B cell (primary cell): ENCODE data around the gene OTOP2. TPM values are rescaled to one million over a fixed set of nuclear protein-coding genes. Genes with fewer than 3 reads are reported as not detected.

ENCODE experiments used
- ATAC-seq: fragments of 200-7000 bp; cut with Tn5 transposase; one replicate; pipeline ENCODE4 v1.10.0; 2021; ENCODE audit warnings: low read depth, mild to moderate bottlenecking, moderate number of reproducible peaks, moderate library complexity
- CTCF ChIA-PET: fragments of 350-600 bp; sonication (Branson Sonifier 250); formaldehyde crosslinking; loops from one replicate; lab custom pipeline; 2021; ENCODE audit warnings: antibody characterized with exemption, inconsistent platforms; lab: Charles Lee
- POLR2A ChIA-PET: fragments of 350-600 bp; sonication (Branson Sonifier 250); formaldehyde crosslinking; loops from one replicate; lab custom pipeline; 2021; ENCODE audit warnings: antibody characterized with exemption; lab: Charles Lee
- DNase-seq: peaks from one replicate; pipeline ENCODE4 v3.0.0; 2013
- H2AFZ ChIP-seq: 2 replicates; pipeline ENCODE4 v1.6.1; 2012; ENCODE audit warnings: mild to moderate bottlenecking, low read depth, low read length; ENCODE audit not compliant: insufficient read depth, poor library complexity, severe bottlenecking
- H3K27ac ChIP-seq, 2 donors: 1 replicate in 1 of 2; 2 replicates in 1 of 2; pipeline ENCODE4 v1.5.1; 2012 to 2013; ENCODE audit warnings: low read length in 2 of 2, mild to moderate bottlenecking in 2 of 2, moderate library complexity in 1 of 2
- H3K27me3 ChIP-seq, 4 experiments: fragments of 200-600 bp in 1 of 4; sonication (generic) in 1 of 4; replicated peaks in 1 of 4; 1 replicate in 2 of 4; 2 replicates in 2 of 4; pipeline versions ENCODE4 v1.6.1 to v1.7.0; 2013 to 2016; ENCODE audit warnings: low read length in 3 of 4, mild to moderate bottlenecking in 2 of 4, mixed read lengths in 1 of 4, moderate library complexity in 1 of 4; ENCODE audit not compliant: insufficient read depth in 4 of 4, control insufficient read depth in 3 of 4; ENCODE audit errors: control extremely low read depth in 1 of 4
- H3K36me3 ChIP-seq, 2 experiments: replicated peaks in 1 of 2; 1 replicate in 1 of 2; 2 replicates in 1 of 2; pipeline versions ENCODE4 v1.6.1 to v1.7.1; 2013; ENCODE audit warnings: low read length in 1 of 2; ENCODE audit not compliant: insufficient read depth in 2 of 2, control insufficient read depth in 1 of 2; ENCODE audit errors: control extremely low read depth in 1 of 2, extremely low read depth in 1 of 2
- H3K4me1 ChIP-seq, 2 donors: fragments of 200-600 bp in 1 of 2; sonication (generic) in 1 of 2; 1 replicate in 1 of 2; 2 replicates in 1 of 2; pipeline versions ENCODE4 v1.5.1 to v1.6.1; 2013 to 2017; ENCODE audit warnings: low read length in 2 of 2; ENCODE audit not compliant: control insufficient read depth in 2 of 2, insufficient read depth in 2 of 2
- H3K4me2 ChIP-seq: replicated peaks from 2 replicates; pipeline ENCODE3; 2012; ENCODE audit warnings: mild to moderate bottlenecking, low read depth, low read length; ENCODE audit not compliant: poor library complexity, severe bottlenecking
- H3K4me3 ChIP-seq, 5 experiments: fragments of 200-600 bp in 1 of 5; sonication (generic) in 1 of 5; 1 replicate in 3 of 5; 2 replicates in 2 of 5; pipeline versions ENCODE4 v1.5.1 to v1.7.0; 2011 to 2016; ENCODE audit warnings: low read length in 4 of 5, mild to moderate bottlenecking in 4 of 5, low read depth in 2 of 5, control low read depth in 1 of 5, moderate library complexity in 1 of 5; ENCODE audit not compliant: insufficient read depth in 1 of 5; ENCODE audit errors: control extremely low read depth in 1 of 5, extremely low read depth in 1 of 5
- H3K79me2 ChIP-seq: fragments of 200-600 bp; sonication (generic); one replicate; pipeline ENCODE4 v1.6.0; 2016; ENCODE audit warnings: low read length; ENCODE audit not compliant: control insufficient read depth, insufficient read depth
- H3K9ac ChIP-seq: fragments of 200-600 bp; sonication (generic); 2 replicates; pipeline ENCODE4 v1.6.1; 2017; ENCODE audit warnings: mild to moderate bottlenecking, low read length, moderate library complexity
- H3K9me3 ChIP-seq, 3 donors: one replicate each; pipeline versions ENCODE4 v1.6.1 to v1.7.1; 2013; ENCODE audit warnings: low read length in 2 of 3; ENCODE audit not compliant: control insufficient read depth in 2 of 3, insufficient read depth in 1 of 3; ENCODE audit errors: control extremely low read depth in 1 of 3
- H4K20me1 ChIP-seq: 2 replicates; pipeline ENCODE4 v1.6.0; 2012; ENCODE audit warnings: mild to moderate bottlenecking, low read length; ENCODE audit not compliant: insufficient read depth, control insufficient read depth, poor library complexity, severe bottlenecking
- H3K27ac Mint-ChIP-seq: one replicate; pipeline ENCODE4 v1.8.0; 2021; ENCODE audit warnings: mixed read lengths
- H3K27me3 Mint-ChIP-seq: one replicate; pipeline ENCODE4 v1.8.0; 2021; ENCODE audit warnings: mixed read lengths
- H3K4me1 Mint-ChIP-seq: one replicate; pipeline ENCODE4 v1.8.0; 2021; ENCODE audit warnings: mixed read lengths
- H3K4me3 Mint-ChIP-seq: one replicate; pipeline ENCODE4 v1.8.0; 2021; ENCODE audit warnings: mixed read lengths
- H3K9me3 Mint-ChIP-seq: one replicate; pipeline ENCODE4 v1.8.0; 2022; ENCODE audit warnings: mixed read lengths; ENCODE audit not compliant: insufficient read depth
- EZH2 ChIP-seq: IDR thresholded peaks from 2 replicates; pipeline ENCODE4 v1.6.1; 2012; ENCODE audit warnings: borderline replicate concordance, low read depth, mild to moderate bottlenecking, moderate library complexity, low read length; ENCODE audit not compliant: insufficient read depth, poor library complexity, severe bottlenecking
- WGBS: methylation state at CpG from one replicate; pipeline ENCODE4 v1.1.5; 2013; ENCODE audit warnings: missing lambda C conversion rate; ENCODE audit not compliant: insufficient coverage; 5-methylcytosine and 5-hydroxymethylcytosine counted together
- intact Hi-C: fragments of 100-400 bp; cut with micrococcal nuclease; formaldehyde crosslinking; loops from one replicate; pipeline ENCODE4 v1.10.0; 2022
- polyA plus RNA-seq: library from polyadenylated mRNA; depleted of rRNA; stranded (reverse); fragments of >200 nt; gene quantifications from 2 replicates; pipeline ENCODE4 v1.2.3, GENCODE V29; 2012
- total RNA-seq, 2 donors: library from RNA; stranded (reverse); fragments of 120-200 nt in 1 of 2; gene quantifications; 1 replicate in 1 of 2; 2 replicates in 1 of 2; pipeline versions ENCODE4 v1.2.3 to v1.2.4, GENCODE V29; 2013 to 2022
- TF ChIP-seq, protein P1 (sequence below): fragments of 200-600 bp; IDR thresholded peaks from one replicate; pipeline ENCODE4 v1.8.0; 2022; ENCODE audit warnings: antibody characterized with exemption, mild to moderate bottlenecking

Gene OTOP2
- total and polyA plus RNA-seq, 2 donors (not counting 1 experiment from before 2014, with no cell fraction given): not detected

DNA sequence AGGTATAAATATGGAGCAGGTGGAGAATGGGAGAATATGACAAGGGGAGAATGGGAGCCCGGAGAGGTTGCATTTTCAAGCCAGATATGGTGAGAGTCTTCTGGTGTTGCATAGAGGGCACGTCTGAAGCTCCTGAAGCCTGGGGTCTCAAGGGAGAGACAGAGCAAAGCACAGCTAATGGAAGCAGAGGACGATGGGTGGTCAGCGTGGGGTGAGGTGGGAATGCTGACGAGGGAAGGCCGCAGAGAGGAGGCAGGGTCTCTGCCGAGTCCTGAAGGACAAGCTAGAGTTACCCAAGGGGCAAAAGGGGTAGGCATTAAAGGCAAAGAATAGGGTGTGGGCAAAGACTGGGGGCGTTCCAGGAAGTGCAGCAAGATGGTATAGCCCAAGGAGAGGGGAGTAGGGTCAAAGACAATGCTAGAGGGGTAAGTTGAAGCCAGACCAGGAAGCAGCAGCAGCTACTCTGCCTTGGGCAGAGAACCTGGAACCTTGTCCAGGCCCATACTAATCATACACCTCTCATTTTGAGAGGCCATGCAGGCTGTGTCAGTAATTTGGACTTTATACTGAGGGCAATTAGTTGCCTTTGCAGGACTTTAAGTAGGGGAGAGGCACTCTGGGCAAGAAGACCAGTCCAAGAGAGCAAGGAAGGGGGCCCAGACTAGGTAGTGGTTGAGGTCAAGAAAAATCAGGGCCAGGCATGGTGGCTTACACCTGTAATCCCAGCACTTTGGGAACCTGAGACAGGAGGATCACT, 14.3 kb downstream of the OTOP2 start:
- ChIA-PET CTCF (interaction anchor here (1.6 kb wide), 1 partner anchor 24 kb away, joined by 4 read pairs; no protein-coding TSS in a partner anchor), POLR2A (no interaction called here)
- Histone ChIP-seq H3K9me3 (peaks cover 0 to 2% (median 0%) of the 10 kb centered on the region in 3 donors), H3K27me3 (peaks cover 0 to 60% (median 14%) of the 10 kb centered on the region in 4 experiments), H3K79me2 (no peaks in the 10 kb centered on the region), H3K27ac (no peak overlapping the region), H3K36me3 (no peaks in the 10 kb centered on the region), H3K4me2 (no peak overlapping the region), H3K4me1 (no peaks in the 10 kb centered on the region), H3K4me3 (no peak overlapping the region), H4K20me1 (no peaks in the 10 kb centered on the region), H3K9ac (no peak overlapping the region), H2AFZ (no peak overlapping the region)
- peaks cover 55% of the 10 kb centered on the region for H3K27me3 Mint-ChIP-seq
- no peak overlapping the region for H3K4me3 Mint-ChIP-seq
- ATAC-seq: no peak
- 92% methylated on average over 8 of the region's 8 CpGs for WGBS
- H3K9me3 Mint-ChIP-seq: no peaks in the 10 kb centered on the region
- no peak for DNase-seq
- intact Hi-C loops: no loop called here
- H3K4me1 Mint-ChIP-seq: no peaks in the 10 kb centered on the region
- no peak overlapping the region for H3K27ac Mint-ChIP-seq
- TF ChIP-seq, protein P1, sequence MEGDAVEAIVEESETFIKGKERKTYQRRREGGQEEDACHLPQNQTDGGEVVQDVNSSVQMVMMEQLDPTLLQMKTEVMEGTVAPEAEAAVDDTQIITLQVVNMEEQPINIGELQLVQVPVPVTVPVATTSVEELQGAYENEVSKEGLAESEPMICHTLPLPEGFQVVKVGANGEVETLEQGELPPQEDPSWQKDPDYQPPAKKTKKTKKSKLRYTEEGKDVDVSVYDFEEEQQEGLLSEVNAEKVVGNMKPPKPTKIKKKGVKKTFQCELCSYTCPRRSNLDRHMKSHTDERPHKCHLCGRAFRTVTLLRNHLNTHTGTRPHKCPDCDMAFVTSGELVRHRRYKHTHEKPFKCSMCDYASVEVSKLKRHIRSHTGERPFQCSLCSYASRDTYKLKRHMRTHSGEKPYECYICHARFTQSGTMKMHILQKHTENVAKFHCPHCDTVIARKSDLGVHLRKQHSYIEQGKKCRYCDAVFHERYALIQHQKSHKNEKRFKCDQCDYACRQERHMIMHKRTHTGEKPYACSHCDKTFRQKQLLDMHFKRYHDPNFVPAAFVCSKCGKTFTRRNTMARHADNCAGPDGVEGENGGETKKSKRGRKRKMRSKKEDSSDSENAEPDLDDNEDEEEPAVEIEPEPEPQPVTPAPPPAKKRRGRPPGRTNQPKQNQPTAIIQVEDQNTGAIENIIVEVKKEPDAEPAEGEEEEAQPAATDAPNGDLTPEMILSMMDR: no peak
- no peak for TF ChIP-seq EZH2

DNA sequence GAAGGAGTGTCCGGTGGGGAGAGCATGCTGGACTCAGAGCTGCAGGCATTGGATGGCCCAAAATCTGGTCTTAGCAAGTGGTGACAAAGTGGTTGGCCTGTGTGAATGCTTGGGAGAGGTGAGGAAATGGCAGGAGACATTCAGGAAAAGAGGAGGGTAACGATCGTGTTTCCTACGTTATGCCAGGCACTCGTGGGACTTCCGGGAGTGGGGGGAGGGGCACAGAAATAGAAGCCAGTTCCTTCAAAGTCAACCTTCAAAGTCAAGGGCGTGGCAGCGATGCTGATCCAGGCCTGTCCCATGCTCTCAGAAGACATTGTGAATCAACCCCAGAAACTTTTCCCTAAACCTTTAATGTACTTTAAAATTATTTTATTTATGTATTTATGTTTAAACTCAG, 15.5 kb downstream of the OTOP2 start:
- no peak overlapping the region for H3K4me2 ChIP-seq
- H3K27me3 Mint-ChIP-seq: peaks cover 57% of the 10 kb centered on the region

More for the DNA sequence above, 15.5 kb downstream of the OTOP2 start:
- Histone ChIP-seq H2AFZ (no peak overlapping the region), H3K9ac (no peak overlapping the region), H3K4me3 (no peak overlapping the region), H3K27me3 (peaks cover 0 to 57% (median 14%) of the 10 kb centered on the region in 4 experiments), H3K27ac (no peak overlapping the region), H3K9me3 (peaks cover 0 to 2% (median 0%) of the 10 kb centered on the region in 3 donors), H3K36me3 (no peaks in the 10 kb centered on the region), H3K79me2 (no peaks in the 10 kb centered on the region), H3K4me1 (no peaks in the 10 kb centered on the region), H4K20me1 (no peaks in the 10 kb centered on the region)
- CTCF ChIA-PET: interaction anchor here (1.6 kb wide), 1 partner anchor 23 kb away, joined by 4 read pairs; no protein-coding TSS in a partner anchor
- Mint-ChIP-seq H3K27ac (no peak overlapping the region), H3K4me1 (no peaks in the 10 kb centered on the region), H3K9me3 (no peaks in the 10 kb centered on the region), H3K4me3 (no peak overlapping the region)
- WGBS: 47% methylated on average over 3 of the region's 8 CpGs
- intact Hi-C loops: no loop called here
- DNase-seq: no peak
- POLR2A ChIA-PET: interaction anchor here (0.7 kb wide), 1 partner anchor 1333 kb away, joined by 4 read pairs; no protein-coding TSS in a partner anchor
- ATAC-seq: no peak
- no peak for TF ChIP-seq EZH2
- TF ChIP-seq, protein P1: no peak
